Fibroblast of pulmonary artery (primary cell): ENCODE results near the gene MACROD2.
A peak's percentile ranks its signal among the peaks of the same experiment; 100 is the strongest.

Source experiments
- DNase-seq: peaks from one replicate; pipeline ENCODE4 v3.0.0-alpha.2; 2010; ENCODE audit warnings: low read depth
- H3K4me3 ChIP-seq: replicated peaks from 2 replicates; pipeline ENCODE4 v1.5.1; 2011; ENCODE audit warnings: low read depth, mild to moderate bottlenecking, control low read depth, low read length, moderate library complexity
- CTCF ChIP-seq: IDR thresholded peaks from 2 replicates; pipeline ENCODE4 v1.5.1; 2011; ENCODE audit warnings: mild to moderate bottlenecking, control low read depth, low read length, inconsistent platforms; ENCODE audit errors: missing control alignments

Gene MACROD2

GRCh38 chr20:14723614-14724013 is 728.3 kb downstream of the MACROD2 start:
- H3K4me3 ChIP-seq = no peak overlapping the region
- DNase-seq = no peak
- no peak for TF ChIP-seq CTCF

GRCh38 chr20:14724036-14724435 is 728.7 kb downstream of the MACROD2 start:
- no peak for DNase-seq
- TF ChIP-seq CTCF = no peak
- no peak overlapping the region for H3K4me3 ChIP-seq

- no peak for TF ChIP-seq CTCF
- no peak overlapping the region for H3K4me3 ChIP-seq
- DNase-seq = no peak
These were observed 729.2 kb downstream of the MACROD2 start for GRCh38 chr20:14724468-14724867.

GRCh38 chr20:14726591-14726990 is 731.3 kb downstream of the MACROD2 start:
- no peak for DNase-seq
- no peak overlapping the region for H3K4me3 ChIP-seq
- no peak for TF ChIP-seq CTCF

- H3K4me3 ChIP-seq = no peak overlapping the region
- TF ChIP-seq CTCF = no peak
- DNase-seq = peak; percentile 2
These were observed 732.3 kb downstream of the MACROD2 start for GRCh38 chr20:14727485-14728150.

- H3K4me3 ChIP-seq = no peak overlapping the region
- DNase-seq = no peak
- TF ChIP-seq CTCF = no peak
These were observed 734.1 kb downstream of the MACROD2 start for GRCh38 chr20:14729390-14729789.

- no peak for TF ChIP-seq CTCF
- DNase-seq = no peak
- no peak overlapping the region for H3K4me3 ChIP-seq
These were observed 737.0 kb downstream of the MACROD2 start for GRCh38 chr20:14732343-14732742.
